ENCODE results near the gene CYP27C1.
A peak's percentile ranks its signal among the peaks of the same experiment; 100 is the strongest.
"Not testable (repeated sequence)": the region's sequence is repeated elsewhere in the genome, so short reads cannot be mapped to it uniquely, and the experiment has no call there.

CYP27C1 gene

GRCh38 chr2:127231130-127231865, 11.2 kb upstream of the CYP27C1 start:
- Mint-ChIP-seq H3K4me1 (peaks cover 2% of the 10 kb centered on the region), H3K27ac (no peak overlapping the region), H3K4me3 (no peak overlapping the region), H3K27me3 (peaks cover 16% of the 10 kb centered on the region), H3K36me3 (peaks cover 5% of the 10 kb centered on the region), H3K9me3 (peaks cover 8% of the 10 kb centered on the region)
- DNase-seq (ENCODE audit: low spot score in 2 of 2) = no peak
- ATAC-seq (ENCODE audit: low read depth) = no peak

DNA sequence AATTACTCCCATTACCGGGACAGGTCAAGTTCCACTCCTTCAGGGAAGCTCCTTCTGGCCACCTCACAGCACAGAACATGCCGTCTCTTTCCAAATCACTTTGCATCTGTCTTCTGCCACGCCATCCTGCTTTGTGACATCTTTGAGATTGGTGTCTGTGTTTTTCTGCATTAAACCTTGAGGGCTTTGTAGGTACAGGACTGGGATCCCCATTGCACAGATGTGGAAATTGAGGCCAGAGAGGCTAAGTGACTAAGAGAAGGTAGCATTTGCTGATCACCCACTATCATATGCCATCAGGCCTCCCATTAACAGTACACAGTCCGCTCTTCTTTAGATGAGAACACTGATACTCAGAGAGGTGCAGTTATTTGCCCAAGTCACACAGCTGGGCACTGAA, 9.5 kb upstream of the CYP27C1 start:
- H3K4me1 Mint-ChIP-seq = no peaks in the 10 kb centered on the region
- H3K4me3 Mint-ChIP-seq = no peak overlapping the region
- ATAC-seq (ENCODE audit: low read depth) (no peak), DNase-seq (ENCODE audit: low spot score in 2 of 2) (no peak)
- peaks cover 20% of the 10 kb centered on the region for H3K27me3 Mint-ChIP-seq
- peaks cover 5% of the 10 kb centered on the region for H3K36me3 Mint-ChIP-seq
- no peak overlapping the region for H3K27ac Mint-ChIP-seq
- peaks cover 3% of the 10 kb centered on the region for H3K9me3 Mint-ChIP-seq

DNA sequence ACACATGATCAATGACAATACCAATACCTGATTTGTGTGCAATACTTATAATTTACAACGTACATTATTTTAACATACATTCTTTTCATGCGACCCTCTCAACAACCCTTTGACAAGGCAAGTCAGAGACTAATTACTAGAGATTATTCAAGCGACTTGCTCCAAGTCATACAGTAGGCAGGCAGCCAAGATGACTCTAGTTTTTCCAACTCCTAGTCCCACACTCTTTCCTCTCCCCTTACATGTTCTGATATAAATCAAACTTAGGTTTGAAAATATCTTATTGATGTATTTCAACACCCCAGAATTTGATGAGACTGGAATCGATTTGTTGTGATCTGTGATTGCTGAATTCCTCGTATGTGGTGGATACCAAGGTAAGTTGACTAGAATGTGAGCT, 8.0 kb upstream of the CYP27C1 start:
- H3K9me3 Mint-ChIP-seq = peaks cover 3% of the 10 kb centered on the region
- H3K4me1 Mint-ChIP-seq = no peaks in the 10 kb centered on the region
- H3K27ac Mint-ChIP-seq = no peak overlapping the region
- H3K36me3 Mint-ChIP-seq = peaks cover 5% of the 10 kb centered on the region
- no peak for DNase-seq (ENCODE audit: low spot score in 2 of 2)
- no peak for ATAC-seq (ENCODE audit: low read depth)
- H3K4me3 Mint-ChIP-seq = no peak overlapping the region
- peaks cover 25% of the 10 kb centered on the region for H3K27me3 Mint-ChIP-seq

DNA sequence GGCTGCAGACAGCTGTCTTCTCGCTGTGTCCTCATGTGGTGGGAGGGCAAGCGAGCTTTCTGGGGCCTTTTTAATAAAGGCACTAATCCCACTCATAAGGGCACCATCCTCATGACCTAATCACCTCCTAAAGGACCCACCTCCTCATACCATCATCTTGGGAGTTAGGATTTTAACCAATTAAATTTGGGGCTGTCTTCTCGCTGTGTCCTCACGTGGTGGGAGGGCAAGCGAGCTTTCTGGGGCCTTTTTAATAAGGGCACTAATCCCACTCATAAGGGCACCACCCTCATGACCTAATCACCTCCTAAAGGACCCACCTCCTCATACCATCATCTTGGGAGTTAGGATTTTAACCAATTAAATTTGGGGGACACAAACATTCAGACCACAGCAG, 7.2 kb upstream of the CYP27C1 start:
- H3K36me3 Mint-ChIP-seq; H3K4me1 Mint-ChIP-seq; H3K27ac Mint-ChIP-seq; H3K4me3 Mint-ChIP-seq; ATAC-seq (ENCODE audit: low read depth); H3K9me3 Mint-ChIP-seq; DNase-seq (ENCODE audit: low spot score in 2 of 2): not testable (repeated sequence)
- peaks cover 26% of the 10 kb centered on the region for H3K27me3 Mint-ChIP-seq

- Mint-ChIP-seq H3K27me3 (peaks cover 26% of the 10 kb centered on the region), H3K9me3 (peaks cover 3% of the 10 kb centered on the region), H3K4me3 (no peak overlapping the region), H3K36me3 (peaks cover 5% of the 10 kb centered on the region), H3K4me1 (no peaks in the 10 kb centered on the region), H3K27ac (no peak overlapping the region)
- ATAC-seq (ENCODE audit: low read depth) (no peak), DNase-seq (ENCODE audit: low spot score in 2 of 2) (no peak)
Measured at GRCh38 chr2:127226520-127227263, 6.6 kb upstream of the CYP27C1 start.

DNA sequence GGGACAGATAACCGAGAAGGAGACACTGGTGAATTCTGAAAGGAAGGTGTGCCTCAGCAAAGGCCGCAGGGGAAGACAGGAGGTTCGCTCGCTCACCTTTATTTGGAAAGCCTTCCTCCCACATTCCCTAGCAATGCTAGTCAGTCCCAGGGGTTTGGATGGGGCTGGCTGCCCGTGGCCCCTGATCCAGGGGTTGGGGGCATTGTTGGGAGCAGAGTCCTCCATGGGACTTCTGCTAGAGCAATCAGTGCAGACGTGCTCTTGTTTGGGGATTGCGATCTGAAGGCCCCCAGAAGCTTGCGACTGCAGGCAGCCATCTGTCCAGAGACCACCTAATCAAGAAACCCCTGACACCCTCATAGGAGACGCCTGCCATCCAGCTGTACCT, 6.0 kb upstream of the CYP27C1 start:
- ATAC-seq (ENCODE audit: low read depth) = no peak
- peaks cover 3% of the 10 kb centered on the region for H3K36me3 Mint-ChIP-seq
- H3K27ac Mint-ChIP-seq = no peak overlapping the region

GRCh38 chr2:127225186-127225960, 5.3 kb upstream of the CYP27C1 start:
- DNase-seq (ENCODE audit: low spot score in 2 of 2) (no peak), ATAC-seq (ENCODE audit: low read depth) (no peak)
- peaks cover 3% of the 10 kb centered on the region for H3K9me3 Mint-ChIP-seq
- H3K4me3 Mint-ChIP-seq = no peak overlapping the region
- H3K4me1 Mint-ChIP-seq = peaks cover 6% of the 10 kb centered on the region
- no peak overlapping the region for H3K27ac Mint-ChIP-seq
- peaks cover 31% of the 10 kb centered on the region for H3K27me3 Mint-ChIP-seq
- peaks cover 5% of the 10 kb centered on the region for H3K36me3 Mint-ChIP-seq

More for the DNA sequence above, 6.0 kb upstream of the CYP27C1 start:
- Mint-ChIP-seq H3K4me3 (no peak overlapping the region), H3K4me1 (no peaks in the 10 kb centered on the region), H3K27me3 (peaks cover 26% of the 10 kb centered on the region), H3K9me3 (peaks cover 3% of the 10 kb centered on the region)
- DNase-seq (ENCODE audit: low spot score in 2 of 2) = no peak

DNA sequence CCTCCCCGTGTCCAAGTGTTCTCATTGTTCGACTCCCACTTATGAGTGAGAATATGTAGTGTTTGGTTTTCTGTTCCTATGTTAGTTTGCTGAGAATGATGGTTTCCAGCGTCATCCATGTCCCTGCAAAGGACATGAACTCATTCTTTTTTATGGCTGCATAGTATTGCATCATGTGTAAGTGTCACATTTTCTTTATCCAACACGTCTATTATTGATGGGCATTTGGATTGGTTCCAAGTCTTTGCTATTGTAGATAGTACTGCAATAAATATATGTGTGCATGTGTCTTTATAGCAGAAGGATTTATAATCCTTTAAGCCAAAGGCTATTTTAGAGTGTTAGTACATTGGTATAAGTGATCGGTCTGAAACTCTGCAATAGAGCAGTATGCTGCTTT, 4.0 kb upstream of the CYP27C1 start:
- H3K27ac Mint-ChIP-seq; DNase-seq (ENCODE audit: low spot score in 2 of 2); H3K4me1 Mint-ChIP-seq; H3K4me3 Mint-ChIP-seq; H3K36me3 Mint-ChIP-seq; ATAC-seq (ENCODE audit: low read depth); H3K9me3 Mint-ChIP-seq: not testable (repeated sequence)
- H3K27me3 Mint-ChIP-seq = peaks cover 29% of the 10 kb centered on the region

DNA sequence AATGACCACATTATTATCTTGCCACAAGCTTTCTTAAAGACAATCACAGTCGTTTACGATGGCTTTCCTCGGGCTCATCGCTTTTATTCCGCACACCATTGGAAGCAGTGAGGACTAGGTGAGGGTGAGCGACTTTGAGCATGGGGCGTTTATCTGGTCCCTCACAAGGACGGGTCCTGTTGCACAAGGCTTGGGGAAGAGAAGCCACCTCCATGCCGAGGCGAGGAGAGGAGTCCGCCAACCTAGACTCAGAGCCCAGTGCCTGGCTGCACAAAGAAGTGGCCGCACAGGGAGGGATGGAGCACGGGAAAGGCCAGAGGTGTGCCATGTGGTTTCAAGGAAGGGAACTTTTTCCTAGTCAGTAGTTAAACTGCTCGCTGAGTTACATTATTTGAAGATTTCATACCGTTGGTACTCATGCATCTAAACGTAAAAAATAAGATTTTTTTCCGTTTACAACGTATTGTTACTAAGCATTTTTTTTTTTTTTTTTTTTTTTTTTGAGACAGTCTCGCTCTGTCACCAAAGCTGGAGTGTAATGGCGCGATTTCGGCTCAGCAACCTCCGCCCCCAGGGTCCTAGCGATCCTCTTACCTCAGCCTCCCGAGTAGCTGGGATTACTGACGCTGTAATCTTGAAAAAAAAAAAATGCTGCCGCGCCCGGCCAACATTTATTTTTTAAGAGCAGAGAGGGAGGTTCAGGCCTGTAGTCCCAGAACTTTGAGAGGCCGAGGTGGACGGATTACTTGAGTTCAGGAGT, 849 bp upstream of the CYP27C1 start:
- peaks cover 31% of the 10 kb centered on the region for H3K27me3 Mint-ChIP-seq
- peak overlapping the region; percentile 46 for H3K27ac Mint-ChIP-seq
- H3K36me3 Mint-ChIP-seq = peaks cover 3% of the 10 kb centered on the region
- peaks cover 8% of the 10 kb centered on the region for H3K4me1 Mint-ChIP-seq
- H3K4me3 Mint-ChIP-seq = peak overlapping the region; percentile 84
- H3K9me3 Mint-ChIP-seq = peaks cover 3% of the 10 kb centered on the region
- ATAC-seq (ENCODE audit: low read depth) = no peak
- no peak for DNase-seq (ENCODE audit: low spot score in 2 of 2)

GRCh38 chr2:127219171-127220070, 678 bp downstream of the CYP27C1 start:
- H3K27me3 Mint-ChIP-seq = peaks cover 28% of the 10 kb centered on the region
- peaks cover 3% of the 10 kb centered on the region for H3K9me3 Mint-ChIP-seq
- H3K4me1 Mint-ChIP-seq = peaks cover 8% of the 10 kb centered on the region
- DNase-seq (ENCODE audit: low spot score in 2 of 2) (no peak), ATAC-seq (ENCODE audit: low read depth) (peak; percentile 44)
- H3K36me3 Mint-ChIP-seq = peaks cover 3% of the 10 kb centered on the region
- H3K4me3 Mint-ChIP-seq = peak overlapping the region; percentile 72
- no peak overlapping the region for H3K27ac Mint-ChIP-seq

DNA sequence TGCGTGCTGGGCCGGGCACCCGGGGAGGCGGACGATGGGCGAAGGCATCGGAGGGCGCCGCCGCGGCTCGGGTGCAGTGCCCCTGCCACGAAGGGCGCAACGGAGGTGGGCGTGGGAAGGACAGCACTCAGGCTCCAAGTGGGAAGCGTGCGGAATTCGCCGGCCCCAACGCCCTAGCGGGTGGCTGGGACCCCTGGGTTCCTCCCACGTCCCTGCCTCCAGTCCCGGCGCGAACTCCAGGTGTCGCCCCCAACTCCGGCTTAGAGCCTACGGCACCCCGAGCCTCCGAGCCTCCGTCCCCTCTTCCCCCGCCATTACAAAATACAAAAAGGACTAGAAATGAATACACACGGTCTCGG, 1.3 kb downstream of the CYP27C1 start:
- Mint-ChIP-seq H3K27me3 (peaks cover 26% of the 10 kb centered on the region), H3K4me3 (peak overlapping the region; percentile 72), H3K27ac (no peak overlapping the region), H3K36me3 (peaks cover 3% of the 10 kb centered on the region), H3K9me3 (peaks cover 3% of the 10 kb centered on the region), H3K4me1 (peaks cover 8% of the 10 kb centered on the region)
- DNase-seq (ENCODE audit: low spot score in 2 of 2) (no peak), ATAC-seq (ENCODE audit: low read depth) (no peak)

DNA sequence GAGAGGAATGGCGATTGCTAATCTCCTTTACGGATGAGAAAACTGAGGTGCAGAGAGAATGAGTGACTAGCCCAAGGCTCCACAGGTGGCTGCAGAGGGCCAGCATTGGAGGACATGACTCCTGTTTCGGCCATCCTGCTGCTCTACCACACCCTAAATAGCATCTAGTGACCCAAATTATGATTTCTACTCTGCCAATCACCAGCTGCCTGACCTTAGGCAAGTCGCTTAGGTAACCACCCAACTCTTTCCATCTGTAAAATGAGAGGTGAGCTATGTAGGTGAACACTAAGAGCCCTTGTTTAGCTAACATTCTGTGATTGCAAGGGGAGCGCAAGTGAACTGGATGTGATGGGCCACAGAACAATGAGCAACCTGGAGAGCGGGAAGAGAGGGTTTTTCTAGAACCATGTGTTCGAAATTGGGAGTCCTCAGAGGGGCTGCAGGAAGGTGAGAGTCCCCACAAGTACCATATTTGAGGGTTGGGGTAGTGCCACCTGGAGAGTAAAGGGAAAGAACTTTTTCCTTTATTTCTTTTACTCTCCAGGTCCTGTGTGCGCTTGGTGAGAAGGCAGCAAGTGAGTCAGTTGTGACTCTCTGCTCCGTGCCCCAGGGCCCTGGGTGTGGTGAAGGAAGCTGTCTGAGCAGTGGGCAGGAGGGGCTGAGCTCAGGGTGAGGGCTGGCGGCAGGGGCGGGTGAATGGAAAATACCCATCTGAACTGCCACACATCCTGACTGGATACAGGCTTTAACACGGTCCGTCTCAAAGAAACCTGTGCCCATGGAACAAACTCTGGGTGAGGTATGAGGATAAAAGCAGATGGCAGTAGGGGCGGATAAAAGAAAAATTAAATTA, 2.4 kb downstream of the CYP27C1 start:
- H3K4me1 Mint-ChIP-seq = peaks cover 8% of the 10 kb centered on the region
- peaks cover 3% of the 10 kb centered on the region for H3K36me3 Mint-ChIP-seq
- no peak for ATAC-seq (ENCODE audit: low read depth)
- no peak overlapping the region for H3K4me3 Mint-ChIP-seq
- H3K9me3 Mint-ChIP-seq = peaks cover 6% of the 10 kb centered on the region
- DNase-seq (ENCODE audit: low spot score in 2 of 2) = no peak
- peaks cover 27% of the 10 kb centered on the region for H3K27me3 Mint-ChIP-seq
- H3K27ac Mint-ChIP-seq = no peak overlapping the region

Data from memory B cell (primary cell).